Right lobe of liver (tissue), 4 donors: ENCODE data around the gene ACTN1.

Experiments
- CTCF ChIP-seq, 4 donors: fragments of 200-600 bp in 3 of 4; fragments of 450-650 bp in 1 of 4; IDR thresholded peaks; one replicate each; pipeline versions ENCODE4 v1.5.1 to v1.8.0; 2016 to 2022; ENCODE audit warnings: antibody characterized with exemption in 4 of 4, mild to moderate bottlenecking in 2 of 4
- POLR2A ChIP-seq: fragments of 450-650 bp; IDR thresholded peaks from one replicate; pipeline ENCODE4 v1.6.1; 2017; ENCODE audit warnings: antibody characterized with exemption, mild to moderate bottlenecking
- donor health status: DM: no; HTN: no; CAD: no.
- donor health status: DM: no; HTN: no; CAD: no.
- donor health status: DM: no; HTN: yes; CAD: no.

GRCh38 chr14:68854421-68854820 is 124.7 kb downstream of the ACTN1 start:
- TF ChIP-seq CTCF (IDR thresholded peaks at IDR 0.05): no peak
- no peak for TF ChIP-seq POLR2A
